H1 (cell line): ENCODE measurements around the gene NCL. TPM values are rescaled to one million over a fixed set of nuclear protein-coding genes. Genes with fewer than 3 reads are reported as not detected.
A peak's percentile ranks its signal among the peaks of the same experiment; 100 is the strongest.

Source experiments
- CTCF ChIA-PET: fragments of 300-600 bp; sonication (Branson Sonifier 250); formaldehyde crosslinking; loops from one replicate; lab custom pipeline; 2021; ENCODE audit not compliant: partially characterized antibody; lab: Charles Lee
- POLR2A ChIA-PET: fragments of 300-600 bp; sonication (Branson Sonifier 250); formaldehyde crosslinking; loops from one replicate; lab custom pipeline; 2021; ENCODE audit warnings: inconsistent platforms; ENCODE audit not compliant: partially characterized antibody; lab: Charles Lee
- DNase-seq, 2 experiments: peaks; one replicate each; pipeline versions ENCODE4 v3.0.0 to v3.0.0-alpha.2; 2010 to 2022; ENCODE audit warnings: low spot score in 2 of 2, low read depth in 1 of 2, mixed read lengths in 1 of 2
- FAIRE-seq: peaks from 2 replicates; lab custom pipeline; 2011; peaks lifted over from hg19 to GRCh38; lab: Jason Lieb, UNC
- H2AFZ ChIP-seq: 2 replicates; pipeline ENCODE4 v1.8.1; 2012; ENCODE audit warnings: low read length, inconsistent platforms
- H2AK5ac ChIP-seq: 2 replicates; pipeline ENCODE4 v1.6.1; 2013; ENCODE audit warnings: low read depth, low read length
- H2BK120ac ChIP-seq: replicated peaks from 2 replicates; pipeline ENCODE3; 2013; ENCODE audit warnings: low read depth, low read length, inconsistent platforms
- H2BK12ac ChIP-seq: 2 replicates; pipeline ENCODE4 v1.6.1; 2013; ENCODE audit warnings: low read depth, low read length
- H2BK15ac ChIP-seq: 2 replicates; pipeline ENCODE4 v1.6.1; 2013; ENCODE audit warnings: low read length
- H2BK20ac ChIP-seq: 2 replicates; pipeline ENCODE4 v1.6.1; 2013; ENCODE audit warnings: low read length
- H2BK5ac ChIP-seq: 2 replicates; pipeline ENCODE4 v1.6.1; 2013; ENCODE audit warnings: low read depth, low read length
- H3K14ac ChIP-seq: 2 replicates; pipeline ENCODE4 v1.6.1; 2013; ENCODE audit warnings: inconsistent platforms; ENCODE audit not compliant: insufficient read length
- H3K18ac ChIP-seq: 2 replicates; pipeline ENCODE4 v1.6.1; 2013; ENCODE audit warnings: low read length; ENCODE audit errors: extremely low read depth
- H3K23ac ChIP-seq: 2 replicates; pipeline ENCODE4 v1.6.1; 2013; ENCODE audit warnings: inconsistent platforms; ENCODE audit not compliant: insufficient read length
- H3K23me2 ChIP-seq: 2 replicates; pipeline ENCODE4 v1.6.1; 2013; ENCODE audit warnings: low read depth, low read length
- H3K27ac ChIP-seq: 2 replicates; pipeline ENCODE4 v1.6.1; 2011; ENCODE audit warnings: low read depth, low read length, inconsistent platforms
- H3K27me3 ChIP-seq, 4 experiments: replicated peaks in 1 of 4; 1 replicate in 1 of 4; 2 replicates in 3 of 4; pipeline versions ENCODE4 v1.6.1 to v1.8.1; 2011 to 2013; ENCODE audit warnings: low read length in 3 of 4, mild to moderate bottlenecking in 3 of 4, inconsistent platforms in 2 of 4, mixed read lengths in 2 of 4, moderate library complexity in 1 of 4; ENCODE audit not compliant: control insufficient read depth in 3 of 4, insufficient read depth in 3 of 4; ENCODE audit errors: extremely low read depth in 1 of 4
- H3K36me3 ChIP-seq, 4 experiments: 2 replicates each; pipeline versions ENCODE4 v1.6.1 to v1.8.1; 2011 to 2013; ENCODE audit warnings: mild to moderate bottlenecking in 4 of 4, low read length in 3 of 4, moderate library complexity in 2 of 4, control low read depth in 1 of 4, inconsistent platforms in 1 of 4; ENCODE audit not compliant: insufficient read depth in 4 of 4, control insufficient read depth in 2 of 4
- H3K4ac ChIP-seq: replicated peaks from 2 replicates; pipeline ENCODE3; 2013; ENCODE audit warnings: low read length, low read depth, mixed read lengths, inconsistent platforms; ENCODE audit not compliant: insufficient read length
- H3K4me1 ChIP-seq, 4 experiments: replicated peaks in 1 of 4; 1 replicate in 1 of 4; 2 replicates in 3 of 4; pipeline versions ENCODE4 v1.6.1 to v1.8.1; 2011 to 2013; ENCODE audit warnings: low read length in 3 of 4, inconsistent platforms in 2 of 4, mixed read lengths in 1 of 4; ENCODE audit not compliant: insufficient read depth in 4 of 4, control insufficient read depth in 3 of 4
- H3K4me2 ChIP-seq, 2 experiments: 2 replicates each; pipeline versions ENCODE4 v1.6.1 to v1.8.1; 2011 to 2013; ENCODE audit warnings: low read depth in 2 of 2, low read length in 2 of 2, control low read depth in 1 of 2, inconsistent platforms in 1 of 2, mild to moderate bottlenecking in 1 of 2; ENCODE audit not compliant: insufficient read depth in 1 of 2
- H3K4me3 ChIP-seq, 4 experiments: fragments of 200-600, 300-600 bp in 1 of 4; sonication (generic), shearing (Covaris generic), sonication (Bioruptor Twin) in 1 of 4; 2 replicates each; pipeline versions ENCODE4 v1.5.1 to v1.8.1; 2011 to 2016; ENCODE audit warnings: low read length in 4 of 4, low read depth in 3 of 4, control low read depth in 2 of 4, inconsistent platforms in 2 of 4, mild to moderate bottlenecking in 2 of 4, mixed read lengths in 1 of 4, moderate library complexity in 1 of 4; ENCODE audit not compliant: insufficient read depth in 2 of 4; ENCODE audit errors: extremely low read depth in 1 of 4
- H3K56ac ChIP-seq: replicated peaks from 2 replicates; pipeline ENCODE3; 2013; ENCODE audit warnings: low read depth, mild to moderate bottlenecking, mixed read lengths, low read length, inconsistent platforms; ENCODE audit not compliant: insufficient read length
- H3K79me1 ChIP-seq: 2 replicates; pipeline ENCODE4 v1.6.1; 2013; ENCODE audit warnings: low read depth, low read length, control low read depth
- H3K79me2 ChIP-seq, 2 experiments: 2 replicates each; pipeline versions ENCODE4 v1.6.1 to v1.8.1; 2012 to 2013; ENCODE audit warnings: low read length in 2 of 2, mild to moderate bottlenecking in 2 of 2, inconsistent platforms in 1 of 2; ENCODE audit not compliant: insufficient read depth in 2 of 2, control insufficient read depth in 1 of 2
- H3K9ac ChIP-seq, 4 experiments: replicated peaks in 1 of 4; 1 replicate in 1 of 4; 2 replicates in 3 of 4; pipeline versions ENCODE4 v1.6.1 to v1.8.1; 2011 to 2013; ENCODE audit warnings: low read depth in 3 of 4, low read length in 3 of 4, control low read depth in 2 of 4, mild to moderate bottlenecking in 2 of 4, moderate library complexity in 2 of 4, inconsistent platforms in 1 of 4; ENCODE audit errors: extremely low read depth in 1 of 4
- H3K9me3 ChIP-seq, 2 experiments: 2 replicates each; pipeline versions ENCODE4 v1.6.1 to v1.8.1; 2012 to 2013; ENCODE audit warnings: mild to moderate bottlenecking in 2 of 2, moderate library complexity in 2 of 2, control low read depth in 1 of 2, inconsistent platforms in 1 of 2, low read depth in 1 of 2, low read length in 1 of 2, mixed read lengths in 1 of 2; ENCODE audit not compliant: insufficient read depth in 2 of 2
- H4K20me1 ChIP-seq, 2 experiments: replicated peaks in 1 of 2; 2 replicates each; pipeline versions ENCODE3 to v1.8.1; 2011 to 2013; ENCODE audit warnings: inconsistent platforms in 2 of 2, low read length in 2 of 2, mild to moderate bottlenecking in 1 of 2; ENCODE audit not compliant: insufficient read depth in 2 of 2, control insufficient read depth in 1 of 2
- H4K5ac ChIP-seq: 2 replicates; pipeline ENCODE4 v1.6.1; 2013; ENCODE audit warnings: low read length, low read depth, mixed read lengths, inconsistent platforms; ENCODE audit not compliant: insufficient read length
- H4K8ac ChIP-seq: 2 replicates; pipeline ENCODE4 v1.8.0; 2013; ENCODE audit warnings: mild to moderate bottlenecking, moderate library complexity, low read length, inconsistent platforms; ENCODE audit not compliant: insufficient read depth; ENCODE audit errors: extremely low read depth
- H4K91ac ChIP-seq: replicated peaks from 2 replicates; pipeline ENCODE3; 2013; ENCODE audit warnings: low read length, mixed read lengths, inconsistent platforms; ENCODE audit not compliant: insufficient read length
- CHD1 ChIP-seq: IDR thresholded peaks from 2 replicates; pipeline ENCODE4 v1.6.1; 2012; ENCODE audit warnings: low read depth, low read length, improper control_type of control experiment
- EGR1 ChIP-seq: IDR thresholded peaks from 2 replicates; pipeline ENCODE4 v1.6.1; 2011; ENCODE audit warnings: low read depth, low read length, borderline replicate concordance
- KDM5A ChIP-seq: fragments of 200-600 bp; IDR thresholded peaks from 2 replicates; pipeline ENCODE4 v1.7.1; 2012; ENCODE audit warnings: mild to moderate bottlenecking, low read length, inconsistent platforms, mixed read lengths
- POLR2AphosphoS5 ChIP-seq: IDR thresholded peaks from 2 replicates; pipeline ENCODE4 v1.6.1; 2011; ENCODE audit warnings: low read depth, low read length
- RAD21 ChIP-seq, 2 experiments: IDR thresholded peaks in 1 of 2; conservative IDR thresholded peaks in 1 of 2; 2 replicates each; pipeline ENCODE4 v1.6.1; 2011; ENCODE audit warnings: low read depth in 2 of 2, low read length in 2 of 2, improper control_type of control experiment in 1 of 2, inconsistent platforms in 1 of 2, mild to moderate bottlenecking in 1 of 2, moderate library complexity in 1 of 2
- RXRA ChIP-seq: IDR thresholded peaks from 2 replicates; pipeline ENCODE4 v1.6.1; 2011; ENCODE audit warnings: low read depth, mild to moderate bottlenecking, low read length, moderate library complexity; ENCODE audit not compliant: insufficient read depth
- WGBS, 2 experiments: shearing (Covaris generic) in 1 of 2; methylation state at CpG; one replicate each; pipeline versions ENCODE4 v1.1.6 to v1.1.7; 2013 to 2015; ENCODE audit warnings: low lambda C conversion rate in 2 of 2, mixed read lengths in 2 of 2, inconsistent platforms in 1 of 2, low coverage in 1 of 2, missing lambda C conversion rate in 1 of 2; ENCODE audit not compliant: insufficient replicate concordance in 2 of 2, insufficient coverage in 1 of 2, insufficient read length in 1 of 2; ENCODE audit errors: extremely low coverage in 1 of 2, missing lambda C conversion rate in 1 of 2; 5-methylcytosine and 5-hydroxymethylcytosine counted together
- polyA plus RNA-seq, 7 experiments: library from polyadenylated mRNA; depleted of rRNA in 3 of 7; stranded (reverse) in 5 of 7; unstranded in 2 of 7; fragments of >200 nt in 5 of 7; fragments of 200-250 nt in 2 of 7; gene quantifications; 1 replicate in 5 of 7; 2 replicates in 1 of 7; 4 replicates in 1 of 7; pipeline versions ENCODE4 v1.2.1 to v1.2.3, GENCODE V29; 2011 to 2013; ENCODE audit warnings: missing spikeins in 2 of 7, mixed read lengths in 2 of 7
- total RNA-seq: library from RNA; stranded (reverse); fragmentation: NEBNext Ultra II Directional; extraction: Animal tissue kit (Norgen Biotek cat#: 25700); gene quantifications from 2 replicates; pipeline ENCODE4 v1.2.1, GENCODE V29; 2021
- TF ChIP-seq, protein P1 (sequence below), 3 experiments: IDR thresholded peaks; 1 replicate in 2 of 3; 2 replicates in 1 of 3; pipeline versions ENCODE4 v1.5.1 to v1.6.1; 2011; ENCODE audit warnings: low read length in 3 of 3, mild to moderate bottlenecking in 3 of 3, inconsistent platforms in 2 of 3, low read depth in 1 of 3, moderate library complexity in 1 of 3; ENCODE audit not compliant: insufficient read depth in 1 of 3; ENCODE audit errors: control extremely low read depth in 1 of 3

The NCL gene
- total and polyA plus RNA-seq, 2 of the 8 experiments (the other 6 are each of a cell fraction or from before 2014, with no cell fraction given): 61.2 to 1,478 TPM

DNA sequence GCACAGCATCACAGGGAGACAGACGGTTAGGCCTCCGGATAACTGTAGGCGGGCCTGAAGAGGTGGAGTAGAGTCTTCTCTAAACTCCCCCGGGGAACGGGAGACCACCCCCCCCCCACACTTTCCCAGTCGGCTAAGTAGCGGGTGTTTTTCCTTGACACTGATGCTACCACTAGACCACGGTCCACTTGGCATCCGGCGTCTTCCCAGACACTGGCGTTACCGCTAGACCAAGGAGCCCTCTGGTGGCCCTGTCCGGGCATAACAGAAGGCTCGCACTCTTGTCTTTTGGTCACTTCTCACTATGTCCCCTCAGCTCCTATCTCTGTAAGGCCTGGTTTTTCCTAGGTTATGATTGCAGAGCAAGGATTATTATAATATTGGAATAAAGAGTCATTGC is 25.7 kb upstream of the NCL start:
- no peak overlapping the region for H3K9ac ChIP-seq
- no peak overlapping the region for H2BK120ac ChIP-seq
- WGBS, 2 experiments: 87% methylated on average over 14 of the region's 14 CpGs; no CpG with 5 or more reads in 1 of the 2 experiments
- no peaks in the 10 kb centered on the region for H3K79me2 ChIP-seq
- ChIA-PET CTCF (interaction anchor here (0.8 to 6.8 kb wide), 17 partner anchors 11 to 197 kb away, joined by 3 to 78 read pairs (median 4); no protein-coding TSS in a partner anchor), POLR2A (interaction anchor here (0.6 to 4.8 kb wide), 4 partner anchors 9 to 37 kb away, joined by 3 to 40 read pairs (median 13); partner anchors contain the start of gene NCL)
- no peak overlapping the region for H4K5ac ChIP-seq
- no peak overlapping the region for H3K18ac ChIP-seq
- no peaks in the 10 kb centered on the region for H3K23me2 ChIP-seq
- no peak overlapping the region for H2BK12ac ChIP-seq
- no peak overlapping the region for H3K56ac ChIP-seq
- H2BK15ac ChIP-seq: no peak overlapping the region
- H3K27me3 ChIP-seq: no peaks in the 10 kb centered on the region
- FAIRE-seq (no peak), DNase-seq (peak in 1 of 2 experiments; percentile 82)
- no peak overlapping the region for H3K4me3 ChIP-seq
- H3K79me1 ChIP-seq: no peaks in the 10 kb centered on the region
- no peak overlapping the region for H3K4ac ChIP-seq
- H3K4me2 ChIP-seq: no peak overlapping the region
- H3K4me1 ChIP-seq: no peaks in the 10 kb centered on the region
- H3K27ac ChIP-seq: no peak overlapping the region
- H2BK20ac ChIP-seq: no peak overlapping the region
- no peaks in the 10 kb centered on the region for H4K20me1 ChIP-seq
- no peak overlapping the region for H2AFZ ChIP-seq
- H3K14ac ChIP-seq: no peak overlapping the region
- H2BK5ac ChIP-seq: no peak overlapping the region
- H4K91ac ChIP-seq: no peak overlapping the region
- H3K9me3 ChIP-seq: peaks cover 0 to 7% of the 10 kb centered on the region in 2 experiments; a peak in 1 of 4 replicates
- H3K23ac ChIP-seq: no peak overlapping the region
- no peak overlapping the region for H4K8ac ChIP-seq
- H3K36me3 ChIP-seq: no peaks in the 10 kb centered on the region; a peak in 1 of 8 replicates
- H2AK5ac ChIP-seq: no peak overlapping the region
- TF ChIP-seq CHD1 (no peak), RAD21 (IDR thresholded peaks at IDR 0.05 in 1 of 2, conservative IDR thresholded peaks at IDR 0.05 in 1 of 2; ENCODE audit: low read depth in 2 of 2, low read length in 2 of 2) (peak; percentile 58 to 67), KDM5A (no peak), POLR2AphosphoS5 (no peak), RXRA (no peak), EGR1 (no peak)
- TF ChIP-seq, protein P1, sequence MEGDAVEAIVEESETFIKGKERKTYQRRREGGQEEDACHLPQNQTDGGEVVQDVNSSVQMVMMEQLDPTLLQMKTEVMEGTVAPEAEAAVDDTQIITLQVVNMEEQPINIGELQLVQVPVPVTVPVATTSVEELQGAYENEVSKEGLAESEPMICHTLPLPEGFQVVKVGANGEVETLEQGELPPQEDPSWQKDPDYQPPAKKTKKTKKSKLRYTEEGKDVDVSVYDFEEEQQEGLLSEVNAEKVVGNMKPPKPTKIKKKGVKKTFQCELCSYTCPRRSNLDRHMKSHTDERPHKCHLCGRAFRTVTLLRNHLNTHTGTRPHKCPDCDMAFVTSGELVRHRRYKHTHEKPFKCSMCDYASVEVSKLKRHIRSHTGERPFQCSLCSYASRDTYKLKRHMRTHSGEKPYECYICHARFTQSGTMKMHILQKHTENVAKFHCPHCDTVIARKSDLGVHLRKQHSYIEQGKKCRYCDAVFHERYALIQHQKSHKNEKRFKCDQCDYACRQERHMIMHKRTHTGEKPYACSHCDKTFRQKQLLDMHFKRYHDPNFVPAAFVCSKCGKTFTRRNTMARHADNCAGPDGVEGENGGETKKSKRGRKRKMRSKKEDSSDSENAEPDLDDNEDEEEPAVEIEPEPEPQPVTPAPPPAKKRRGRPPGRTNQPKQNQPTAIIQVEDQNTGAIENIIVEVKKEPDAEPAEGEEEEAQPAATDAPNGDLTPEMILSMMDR (IDR thresholded peaks at IDR 0.05; ENCODE audit: control extremely low read depth in 1 of 3, insufficient read depth in 1 of 3, low read depth in 1 of 3, low read length in 3 of 3): peak; percentile 56 to 60 (median 58)
